K562 (cell line): Measurements from ENCODE around the gene ARHGEF18. TPM values are rescaled to one million over a fixed set of nuclear protein-coding genes. Genes with fewer than 3 reads are reported as not detected.

ENCODE experiments used
- ATF7 ChIP-seq: fragments of 450-650 bp; IDR thresholded peaks from 2 replicates; pipeline ENCODE4 v1.7.1; 2014; ENCODE audit warnings: mild to moderate bottlenecking, moderate library complexity
- BHLHE40 ChIP-seq: IDR thresholded peaks from 2 replicates; pipeline ENCODE4 v1.6.1; 2011; ENCODE audit warnings: low read length, improper control_type of control experiment
- DACH1 ChIP-seq: fragments of 450-650 bp; IDR thresholded peaks from 2 replicates; pipeline ENCODE4 v1.6.1; 2018; ENCODE audit not compliant: partially characterized antibody
- ELF4 ChIP-seq: fragments of 450-650 bp; formaldehyde crosslinking; IDR thresholded peaks from 2 replicates; pipeline ENCODE4 v1.4.0; 2022; ENCODE audit warnings: missing genetic modification characterization
- FOXK1 ChIP-seq: sonication (generic); formaldehyde crosslinking; IDR thresholded peaks from 2 replicates; pipeline ENCODE4 v1.8.0; 2022; ENCODE audit warnings: missing genetic modification reagents, mild to moderate bottlenecking, borderline replicate concordance
- HDAC1 ChIP-seq, 2 experiments: fragments of 450-650 bp; IDR thresholded peaks; 2 replicates each; pipeline ENCODE4 v1.6.1; 2016 to 2017; ENCODE audit warnings: inconsistent platforms in 1 of 2, mild to moderate bottlenecking in 1 of 2, moderate library complexity in 1 of 2
- HNRNPK ChIP-seq: fragments of 200-400 bp; formaldehyde crosslinking; IDR thresholded peaks from one replicate; pipeline ENCODE4 v1.6.1; 2018; ENCODE audit warnings: mild to moderate bottlenecking, low read depth, low read length; ENCODE audit not compliant: poor library complexity, severe bottlenecking
- KDM5B ChIP-seq: fragments of 200-600 bp; sonication (generic); IDR thresholded peaks from 2 replicates; pipeline ENCODE4 v1.6.1; 2012; ENCODE audit warnings: low read depth, mild to moderate bottlenecking, moderate library complexity, low read length, control low read depth, inconsistent platforms; ENCODE audit not compliant: insufficient replicate concordance
- KLF13 ChIP-seq: fragments of 450-650 bp; IDR thresholded peaks from 2 replicates; pipeline ENCODE4 v1.6.1; 2016; ENCODE audit warnings: missing genetic modification characterization, low read depth, mild to moderate bottlenecking, missing compliant biosample characterization, moderate library complexity, borderline replicate concordance
- L3MBTL2 ChIP-seq: fragments of 450-650 bp; IDR thresholded peaks from 2 replicates; pipeline ENCODE4 v1.6.1; 2016; ENCODE audit warnings: mild to moderate bottlenecking, moderate library complexity
- MAFG ChIP-seq: fragments of 450-650 bp; conservative IDR thresholded peaks from 2 replicates; pipeline ENCODE4 v1.6.1; 2016; ENCODE audit warnings: missing genetic modification characterization, missing compliant biosample characterization
- POLR2AphosphoS5 ChIP-seq: IDR thresholded peaks from 2 replicates; pipeline ENCODE4 v1.6.1; 2011; ENCODE audit warnings: mild to moderate bottlenecking, low read depth, low read length, moderate library complexity; ENCODE audit not compliant: control insufficient read depth, insufficient read depth
- SAFB2 ChIP-seq: fragments of 200-400 bp; formaldehyde crosslinking; IDR thresholded peaks from 2 replicates; pipeline ENCODE4 v1.6.1; 2018; ENCODE audit warnings: borderline replicate concordance, low read length, low read depth, moderate library complexity; ENCODE audit not compliant: severe bottlenecking
- SP1 ChIP-seq: sonication (generic); formaldehyde crosslinking; IDR thresholded peaks from 2 replicates; pipeline ENCODE4 v1.8.1; 2022; ENCODE audit warnings: mild to moderate bottlenecking, missing genetic modification reagents
- SUPT5H ChIP-seq: fragments of 450-650 bp; IDR thresholded peaks from 2 replicates; pipeline ENCODE4 v1.6.1; 2016
- TFAM ChIP-seq: fragments of 250-450 bp; sonication (Bioruptor Pico); conservative IDR thresholded peaks from 2 replicates; pipeline ENCODE4 v1.5.0; 2021; ENCODE audit warnings: mild to moderate bottlenecking, moderate library complexity
- TGIF2 ChIP-seq: sonication (generic); formaldehyde crosslinking; IDR thresholded peaks from 2 replicates; pipeline ENCODE4 v1.8.1; 2022; ENCODE audit warnings: mild to moderate bottlenecking, missing genetic modification reagents, moderate library complexity
- XRCC5 ChIP-seq: fragments of 200-400 bp; formaldehyde crosslinking; IDR thresholded peaks from 2 replicates; pipeline ENCODE4 v1.6.1; 2017; ENCODE audit warnings: low read depth, mild to moderate bottlenecking, low read length
- ZNF586 ChIP-seq: fragments of 450-650 bp; formaldehyde crosslinking; conservative IDR thresholded peaks from 2 replicates; pipeline ENCODE4 v1.4.0; 2020; ENCODE audit warnings: mild to moderate bottlenecking, moderate library complexity
- ZZZ3 ChIP-seq: fragments of 450-650 bp; IDR thresholded peaks from 2 replicates; pipeline ENCODE4 v1.6.1; 2016; ENCODE audit warnings: antibody characterized with exemption, mild to moderate bottlenecking, moderate library complexity
- polyA plus RNA-seq, 8 experiments: library from polyadenylated mRNA; depleted of rRNA in 4 of 8; stranded (reverse) in 5 of 8; unstranded in 3 of 8; fragments of >200 nt; fragmentation: Nextera tagmentation in 2 of 8; fragmentation: Illumina TruSeq in 1 of 8; extraction: Ambion mirVana in 2 of 8; extraction: Trizol in 1 of 8; gene quantifications; 2 replicates each; pipeline versions ENCODE4 v1.2.1 to v1.2.3, GENCODE V29; 2011 to 2014; ENCODE audit warnings: inconsistent platforms in 1 of 8, missing spikeins in 1 of 8
- total RNA-seq, 7 experiments: library from RNA; depleted of rRNA in 6 of 7; stranded (reverse); fragments of >200 nt in 6 of 7; fragmentation: Illumina TruSeq in 2 of 7; extraction: Trizol in 2 of 7; gene quantifications; 2 replicates each; pipeline versions ENCODE4 v1.2.1 to v1.2.3, GENCODE V29; 2011 to 2021; ENCODE audit warnings: low replicate concordance in 1 of 7
- TF ChIP-seq, protein P1 (sequence below): fragments of 250-450 bp; sonication (Bioruptor Pico); IDR thresholded peaks from 2 replicates; pipeline ENCODE4 v1.4.0; 2020; ENCODE audit warnings: mild to moderate bottlenecking, moderate library complexity, borderline replicate concordance
- TF ChIP-seq, protein P2 (sequence below): fragments of 450-650 bp; IDR thresholded peaks from 2 replicates; pipeline ENCODE4 v1.6.1; 2016; ENCODE audit warnings: antibody characterized with exemption
- TF ChIP-seq, protein P3 (sequence below): fragments of 450-650 bp; formaldehyde crosslinking; IDR thresholded peaks from 2 replicates; pipeline ENCODE4 v1.4.0; 2022; ENCODE audit warnings: mild to moderate bottlenecking, moderate library complexity
- TF ChIP-seq, protein P4 (sequence below): sonication (generic); formaldehyde crosslinking; IDR thresholded peaks from 2 replicates; pipeline ENCODE4 v1.8.0; 2022; ENCODE audit warnings: mild to moderate bottlenecking, missing genetic modification reagents

ARHGEF18 gene
- total and polyA plus RNA-seq, 9 of the 15 experiments (the other 6 are each of a cell fraction or from before 2014, with no cell fraction given): 0.04 to 16.5 (median 4.5) TPM

GRCh38 chr19:7394731-7395359 lies 46.1 kb downstream of the ARHGEF18 start (continued):
- TF ChIP-seq, protein P1, sequence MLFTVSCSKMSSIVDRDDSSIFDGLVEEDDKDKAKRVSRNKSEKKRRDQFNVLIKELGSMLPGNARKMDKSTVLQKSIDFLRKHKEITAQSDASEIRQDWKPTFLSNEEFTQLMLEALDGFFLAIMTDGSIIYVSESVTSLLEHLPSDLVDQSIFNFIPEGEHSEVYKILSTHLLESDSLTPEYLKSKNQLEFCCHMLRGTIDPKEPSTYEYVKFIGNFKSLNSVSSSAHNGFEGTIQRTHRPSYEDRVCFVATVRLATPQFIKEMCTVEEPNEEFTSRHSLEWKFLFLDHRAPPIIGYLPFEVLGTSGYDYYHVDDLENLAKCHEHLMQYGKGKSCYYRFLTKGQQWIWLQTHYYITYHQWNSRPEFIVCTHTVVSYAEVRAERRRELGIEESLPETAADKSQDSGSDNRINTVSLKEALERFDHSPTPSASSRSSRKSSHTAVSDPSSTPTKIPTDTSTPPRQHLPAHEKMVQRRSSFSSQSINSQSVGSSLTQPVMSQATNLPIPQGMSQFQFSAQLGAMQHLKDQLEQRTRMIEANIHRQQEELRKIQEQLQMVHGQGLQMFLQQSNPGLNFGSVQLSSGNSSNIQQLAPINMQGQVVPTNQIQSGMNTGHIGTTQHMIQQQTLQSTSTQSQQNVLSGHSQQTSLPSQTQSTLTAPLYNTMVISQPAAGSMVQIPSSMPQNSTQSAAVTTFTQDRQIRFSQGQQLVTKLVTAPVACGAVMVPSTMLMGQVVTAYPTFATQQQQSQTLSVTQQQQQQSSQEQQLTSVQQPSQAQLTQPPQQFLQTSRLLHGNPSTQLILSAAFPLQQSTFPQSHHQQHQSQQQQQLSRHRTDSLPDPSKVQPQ (CRISPR knock-in tag): no peak
- TF ChIP-seq ATF7: peak; percentile 30; the same call in 1 of the 2 replicates
- TF ChIP-seq ELF4: peak; percentile 57; the same call in 1 of the 2 replicates
- TF ChIP-seq HNRNPK: peak; percentile 36
- peak; percentile 56 for TF ChIP-seq KDM5B
- TF ChIP-seq, protein P2, sequence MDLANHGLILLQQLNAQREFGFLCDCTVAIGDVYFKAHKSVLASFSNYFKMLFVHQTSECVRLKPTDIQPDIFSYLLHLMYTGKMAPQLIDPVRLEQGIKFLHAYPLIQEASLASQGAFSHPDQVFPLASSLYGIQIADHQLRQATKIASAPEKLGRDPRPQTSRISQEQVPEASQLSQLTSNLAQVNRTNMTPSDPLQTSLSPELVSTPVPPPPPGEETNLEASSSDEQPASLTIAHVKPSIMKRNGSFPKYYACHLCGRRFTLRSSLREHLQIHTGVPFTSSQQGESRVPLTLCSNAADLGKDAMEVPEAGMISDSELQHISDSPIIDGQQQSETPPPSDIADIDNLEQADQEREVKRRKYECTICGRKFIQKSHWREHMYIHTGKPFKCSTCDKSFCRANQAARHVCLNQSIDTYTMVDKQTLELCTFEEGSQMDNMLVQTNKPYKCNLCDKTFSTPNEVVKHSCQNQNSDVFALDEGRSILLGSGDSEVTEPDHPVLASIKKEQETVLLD: peak; percentile 74; the same call in 1 of the 2 replicates
- no peak for TF ChIP-seq SAFB2
- TF ChIP-seq ZZZ3: no peak
- TF ChIP-seq HDAC1 (IDR thresholded peaks at IDR 0.05): peak in 1 of 2 experiments; percentile 84; a peak in 2 of 4 replicates
- TF ChIP-seq, protein P3, sequence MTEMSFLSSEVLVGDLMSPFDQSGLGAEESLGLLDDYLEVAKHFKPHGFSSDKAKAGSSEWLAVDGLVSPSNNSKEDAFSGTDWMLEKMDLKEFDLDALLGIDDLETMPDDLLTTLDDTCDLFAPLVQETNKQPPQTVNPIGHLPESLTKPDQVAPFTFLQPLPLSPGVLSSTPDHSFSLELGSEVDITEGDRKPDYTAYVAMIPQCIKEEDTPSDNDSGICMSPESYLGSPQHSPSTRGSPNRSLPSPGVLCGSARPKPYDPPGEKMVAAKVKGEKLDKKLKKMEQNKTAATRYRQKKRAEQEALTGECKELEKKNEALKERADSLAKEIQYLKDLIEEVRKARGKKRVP (CRISPR knock-in tag): no peak
- peak; percentile 93 for TF ChIP-seq SP1
- no peak for TF ChIP-seq ZNF586
- TF ChIP-seq TGIF2: 0 out of 2 replicates have a peak, but pooled peaks have one; percentile 11
- TF ChIP-seq MAFG (tag): no peak
- TF ChIP-seq DACH1: peak; percentile 84
- no peak for TF ChIP-seq XRCC5
- TF ChIP-seq BHLHE40: no peak
- TF ChIP-seq, protein P4, sequence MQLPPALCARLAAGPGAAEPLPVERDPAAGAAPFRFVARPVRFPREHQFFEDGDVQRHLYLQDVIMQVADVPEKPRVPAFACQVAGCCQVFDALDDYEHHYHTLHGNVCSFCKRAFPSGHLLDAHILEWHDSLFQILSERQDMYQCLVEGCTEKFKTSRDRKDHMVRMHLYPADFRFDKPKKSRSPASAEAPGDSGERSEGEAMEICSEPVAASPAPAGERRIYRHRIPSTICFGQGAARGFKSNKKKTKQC (CRISPR knock-in tag): peak; percentile 79; the same call in 1 of the 2 replicates
- no peak for TF ChIP-seq TFAM (CRISPR knock-in tag)
- 0 out of 2 replicates have a peak, but pooled peaks have one; percentile 24 for TF ChIP-seq L3MBTL2
- TF ChIP-seq KLF13 (tag): peak; percentile 72; the same call in 1 of the 2 replicates
- peak; percentile 55; the same call in 1 of the 2 replicates for TF ChIP-seq POLR2AphosphoS5
- peak; percentile 80 for TF ChIP-seq SUPT5H
- no peak for TF ChIP-seq FOXK1 (CRISPR knock-in tag)
